ENCODE data around the gene PRUNE1.

GRCh38 chr1:151051356-151052009, 43.2 kb downstream of the PRUNE1 start:
- TF ChIP-seq CTCF (IDR thresholded peaks at IDR 0.05) (no peak), POLR2A (IDR thresholded peaks at IDR 0.05) (no peak)

Measured in body of pancreas (tissue), 4 donors.